Measurements from ENCODE around the gene TRIM75.
"Not testable (repeated sequence)": the region's sequence is repeated elsewhere in the genome, so short reads cannot be mapped to it uniquely, and the experiment has no call there.

TRIM75 gene

GRCh38 chr4:165011403-165011802 lies 42.3 kb upstream of the TRIM75 start:
- no peak for TF ChIP-seq CTCF (IDR thresholded peaks at IDR 0.05; ENCODE audit: low read depth, low read length)
- DNase-seq (ENCODE audit: extremely low read depth, low read depth): no peak

- DNase-seq (ENCODE audit: extremely low read depth, low read depth): no peak
- TF ChIP-seq CTCF (IDR thresholded peaks at IDR 0.05; ENCODE audit: low read depth, low read length): no peak
These were observed 40.0 kb upstream of the TRIM75 start for GRCh38 chr4:165013691-165014090.

- DNase-seq (ENCODE audit: extremely low read depth, low read depth): no peak
- peak; percentile 13 for TF ChIP-seq CTCF (IDR thresholded peaks at IDR 0.05; ENCODE audit: low read depth, low read length)
These were observed 36.7 kb upstream of the TRIM75 start for GRCh38 chr4:165016971-165017370.

GRCh38 chr4:165019995-165020394 lies 33.7 kb upstream of the TRIM75 start:
- DNase-seq (ENCODE audit: extremely low read depth, low read depth): not testable (repeated sequence)

- not testable (repeated sequence) for DNase-seq (ENCODE audit: extremely low read depth, low read depth)
These were observed 27.9 kb upstream of the TRIM75 start for GRCh38 chr4:165025782-165026181.

- no peak for DNase-seq (ENCODE audit: extremely low read depth, low read depth)
- TF ChIP-seq CTCF (IDR thresholded peaks at IDR 0.05; ENCODE audit: low read depth, low read length): no peak
These were observed 25.8 kb upstream of the TRIM75 start for GRCh38 chr4:165027762-165028402.

GRCh38 chr4:165031436-165032211 lies 22.0 kb upstream of the TRIM75 start, which contains the start of gene TRIM60:
TRIM60 (plus strand) TSS chr4:165031999; CDS start chr4:165040073, 8,074 bp downstream.
- no peak for TF ChIP-seq CTCF (IDR thresholded peaks at IDR 0.05; ENCODE audit: low read depth, low read length)
- DNase-seq (ENCODE audit: extremely low read depth, low read depth): no peak

GRCh38 chr4:165048170-165048569 lies 5.5 kb upstream of the TRIM75 start:
- DNase-seq (ENCODE audit: extremely low read depth, low read depth): no peak
- TF ChIP-seq CTCF (IDR thresholded peaks at IDR 0.05; ENCODE audit: low read depth, low read length): no peak
